GM23338 (cell line): ENCODE measurements around the gene LCA5. TPM values are rescaled to one million over a fixed set of nuclear protein-coding genes. Genes with fewer than 3 reads are reported as not detected.

Source experiments
- ATAC-seq: fragments of 200-7000 bp; cut with Tn5 transposase; 3 replicates; pipeline ENCODE4 v1.9.1; 2020
- DNase-seq: peaks from one replicate; pipeline ENCODE4 v3.0.0-alpha.2; 2015; ENCODE audit warnings: low spot score
- H2AFZ ChIP-seq: fragments of 200-600 bp; sonication (generic); 2 replicates; pipeline ENCODE4 v1.8.0; 2016; ENCODE audit warnings: antibody characterized with exemption, mild to moderate bottlenecking, moderate library complexity
- H3F3A ChIP-seq: fragments of 200-600 bp; sonication (generic); replicated peaks from 2 replicates; pipeline ENCODE4 v1.8.0; 2017; ENCODE audit warnings: antibody characterized with exemption, mixed run types, low read depth
- H3K27ac ChIP-seq: fragments of 200-600 bp; sonication (generic); 2 replicates; pipeline ENCODE4 v1.6.1; 2016; ENCODE audit warnings: low read depth
- H3K27me3 ChIP-seq: fragments of 200-600 bp; sonication (generic); 2 replicates; pipeline ENCODE4 v1.8.0; 2016; ENCODE audit warnings: mild to moderate bottlenecking, mixed run types, moderate library complexity; ENCODE audit not compliant: insufficient read depth
- H3K36me3 ChIP-seq: fragments of 200-600 bp; sonication (generic); 2 replicates; pipeline ENCODE4 v1.8.0; 2016; ENCODE audit warnings: mild to moderate bottlenecking; ENCODE audit not compliant: insufficient read depth
- H3K4me1 ChIP-seq: fragments of 200-600 bp; sonication (generic); 2 replicates; pipeline ENCODE4 v1.8.0; 2016; ENCODE audit warnings: mild to moderate bottlenecking, moderate library complexity; ENCODE audit not compliant: insufficient read depth
- H3K4me2 ChIP-seq: fragments of 200-600 bp; sonication (generic); 2 replicates; pipeline ENCODE4 v1.7.1; 2017; ENCODE audit warnings: mixed run types
- H3K4me3 ChIP-seq: fragments of 200-600 bp; sonication (generic); 2 replicates; pipeline ENCODE4 v1.6.1; 2016; ENCODE audit warnings: mixed run types
- H3K79me2 ChIP-seq: fragments of 200-600 bp; sonication (generic); replicated peaks from 2 replicates; pipeline ENCODE4 v1.8.0; 2017; ENCODE audit warnings: mild to moderate bottlenecking; ENCODE audit not compliant: insufficient read depth
- H3K9me2 ChIP-seq: fragments of 200-600 bp; sonication (generic); 2 replicates; pipeline ENCODE4 v1.8.0; 2017; ENCODE audit not compliant: insufficient read depth
- H4K20me1 ChIP-seq: fragments of 200-600 bp; sonication (generic); replicated peaks from 2 replicates; pipeline ENCODE4 v1.8.0; 2017; ENCODE audit warnings: mild to moderate bottlenecking; ENCODE audit not compliant: insufficient read depth
- H3K27ac Mint-ChIP-seq: 2 replicates; pipeline ENCODE4 v1.8.0; 2020; ENCODE audit warnings: inconsistent platforms, mild to moderate bottlenecking, moderate library complexity, mixed read lengths
- H3K27me3 Mint-ChIP-seq: 3 replicates; pipeline ENCODE4 v1.8.0; 2022; ENCODE audit warnings: low read depth, mild to moderate bottlenecking, moderate library complexity, mixed read lengths, inconsistent platforms; ENCODE audit not compliant: insufficient read depth, poor library complexity
- H3K36me3 Mint-ChIP-seq: 3 replicates; pipeline ENCODE4 v1.8.0; 2021; ENCODE audit warnings: low read depth, mild to moderate bottlenecking, inconsistent platforms, moderate library complexity, mixed read lengths
- H3K4me1 Mint-ChIP-seq: 3 replicates; pipeline ENCODE4 v1.8.0; 2020; ENCODE audit warnings: mild to moderate bottlenecking, inconsistent platforms, mixed read lengths
- H3K4me3 Mint-ChIP-seq: 3 replicates; pipeline ENCODE4 v1.8.0; 2021; ENCODE audit warnings: moderate library complexity, mild to moderate bottlenecking, inconsistent platforms, mixed read lengths
- H3K9me3 Mint-ChIP-seq: 3 replicates; pipeline ENCODE4 v1.8.0; 2020; ENCODE audit warnings: moderate library complexity, mild to moderate bottlenecking, inconsistent platforms, mixed read lengths
- CREB1 ChIP-seq: fragments of 250-450 bp; sonication (Bioruptor Pico); IDR thresholded peaks from 2 replicates; pipeline ENCODE4 v1.5.0; 2020; ENCODE audit warnings: low read depth, mild to moderate bottlenecking, moderate library complexity
- EZH2phosphoT487 ChIP-seq: fragments of 200-600 bp; sonication (generic); IDR thresholded peaks from one replicate; pipeline ENCODE4 v1.8.1; 2018; ENCODE audit warnings: antibody characterized with exemption; ENCODE audit not compliant: unreplicated experiment
- JUNB ChIP-seq: IDR thresholded peaks from one replicate; pipeline ENCODE4 v1.6.1; 2016; ENCODE audit warnings: antibody characterized with exemption; ENCODE audit not compliant: unreplicated experiment
- NANOG ChIP-seq: IDR thresholded peaks from 2 replicates; pipeline ENCODE4 v1.6.1; 2016; ENCODE audit warnings: antibody characterized with exemption, borderline replicate concordance
- POLR2AphosphoS5 ChIP-seq: IDR thresholded peaks from 2 replicates; pipeline ENCODE4 v1.6.1; 2016; ENCODE audit warnings: antibody characterized with exemption, low read depth
- STAT1 ChIP-seq: IDR thresholded peaks from one replicate; pipeline ENCODE4 v1.6.1; 2016; ENCODE audit warnings: antibody characterized with exemption; ENCODE audit not compliant: unreplicated experiment
- ZNF114 ChIP-seq: fragments of 250-450 bp; sonication (Bioruptor Pico); IDR thresholded peaks from 2 replicates; pipeline ENCODE4 v1.5.0; 2020; ENCODE audit warnings: mild to moderate bottlenecking, moderate library complexity
- ZNF331 ChIP-seq: fragments of 250-450 bp; sonication (Bioruptor Pico); IDR thresholded peaks from 2 replicates; pipeline ENCODE4 v1.5.0; 2020; ENCODE audit warnings: low read depth, mild to moderate bottlenecking, moderate library complexity
- polyA plus RNA-seq: library from polyadenylated mRNA; unstranded; fragments of >200 nt; fragmentation: Nextera tagmentation; extraction: Ambion mirVana; gene quantifications from 2 replicates; pipeline ENCODE4 v1.2.1, GENCODE V29; 2016
- total RNA-seq: library from RNA; depleted of rRNA; stranded (reverse); fragments of >200 nt; shearing (Covaris generic); gene quantifications from 2 replicates; pipeline ENCODE4 v1.2.3, GENCODE V29; 2014
- TF ChIP-seq, protein P1 (sequence below): IDR thresholded peaks from one replicate; pipeline ENCODE4 v1.6.1; 2018; ENCODE audit warnings: antibody characterized with exemption; ENCODE audit not compliant: unreplicated experiment

The LCA5 gene
- total and polyA plus RNA-seq, 2 experiments from 2014 or later = 4.2 TPM

DNA sequence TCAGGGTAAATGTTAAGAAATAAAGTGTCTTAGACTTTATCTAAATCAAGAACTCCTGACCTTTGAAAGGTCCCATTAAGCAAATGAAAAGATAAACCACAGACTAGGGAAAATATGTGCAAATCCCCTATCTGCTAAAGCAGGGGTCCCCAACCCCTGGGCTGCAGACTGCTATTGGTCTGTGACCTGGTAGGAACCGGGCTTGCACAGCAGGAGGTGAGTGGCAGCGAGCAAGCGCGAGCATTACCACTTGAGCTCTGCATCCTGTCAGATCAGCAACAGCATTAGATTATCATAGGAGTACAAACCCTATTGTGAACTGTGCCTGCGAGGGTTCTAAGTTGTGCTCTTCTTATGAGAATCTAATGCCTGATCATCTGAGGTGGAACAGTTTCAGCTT lies 42.4 kb downstream of the LCA5 start:
- H3K4me1 Mint-ChIP-seq = peaks cover 14% of the 10 kb centered on the region
- DNase-seq = peak; percentile 72
- no peaks in the 10 kb centered on the region for H3K9me2 ChIP-seq
- no peaks in the 10 kb centered on the region for H3K9me3 Mint-ChIP-seq
- H3K27me3 Mint-ChIP-seq = no peaks in the 10 kb centered on the region
- ATAC-seq = peak; percentile 93
- H3K79me2 ChIP-seq = no peaks in the 10 kb centered on the region
- no peak overlapping the region for H3K27ac ChIP-seq
- TF ChIP-seq JUNB = no peak
- no peak for TF ChIP-seq POLR2AphosphoS5
- no peak for TF ChIP-seq ZNF114 (CRISPR knock-in tag)
- no peak for TF ChIP-seq CREB1
- no peak for TF ChIP-seq ZNF331 (CRISPR knock-in tag)
- no peak for TF ChIP-seq NANOG
- no peaks in the 10 kb centered on the region for H4K20me1 ChIP-seq
- no peak overlapping the region for H3K4me3 Mint-ChIP-seq
- no peaks in the 10 kb centered on the region for H3F3A ChIP-seq
- H2AFZ ChIP-seq = no peak overlapping the region
- H3K36me3 ChIP-seq = no peaks in the 10 kb centered on the region
- no peaks in the 10 kb centered on the region for H3K27me3 ChIP-seq
- H3K27ac Mint-ChIP-seq = no peak overlapping the region
- peaks cover 8% of the 10 kb centered on the region; the same call in 1 of the 2 replicates for H3K4me1 ChIP-seq
- H3K4me3 ChIP-seq = no peak overlapping the region
- H3K4me2 ChIP-seq = no peak overlapping the region
- no peaks in the 10 kb centered on the region for H3K36me3 Mint-ChIP-seq

DNA sequence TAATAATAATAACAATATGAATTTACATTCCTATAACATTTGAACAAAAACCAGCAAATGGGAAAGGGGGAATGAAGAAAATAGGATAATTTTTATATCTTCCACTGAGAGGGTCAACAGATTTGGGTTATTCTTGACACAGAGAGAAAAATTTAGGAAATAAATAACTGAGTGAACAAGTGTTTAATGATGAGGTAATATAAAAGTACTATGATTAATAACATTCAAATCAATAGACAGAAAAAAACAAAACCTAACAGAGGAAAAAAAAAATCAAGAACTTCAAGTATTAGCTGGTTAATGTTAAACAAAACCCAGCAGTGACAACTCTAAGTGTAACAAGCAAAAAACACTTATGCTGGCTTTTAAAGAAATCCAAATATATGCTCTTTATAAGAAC lies 66.5 kb downstream of the LCA5 start:
- H3K4me1 Mint-ChIP-seq = no peaks in the 10 kb centered on the region
- H3K36me3 Mint-ChIP-seq = no peaks in the 10 kb centered on the region
- Histone ChIP-seq H3K4me3 (no peak overlapping the region), H3K79me2 (no peaks in the 10 kb centered on the region), H3K27ac (no peak overlapping the region), H2AFZ (no peak overlapping the region), H3K4me2 (no peak overlapping the region), H3K27me3 (no peaks in the 10 kb centered on the region), H4K20me1 (no peaks in the 10 kb centered on the region), H3K36me3 (no peaks in the 10 kb centered on the region), H3K9me2 (no peaks in the 10 kb centered on the region), H3K4me1 (no peaks in the 10 kb centered on the region), H3F3A (no peaks in the 10 kb centered on the region)
- DNase-seq (no peak), ATAC-seq (no peak)
- no peak overlapping the region for H3K4me3 Mint-ChIP-seq
- H3K9me3 Mint-ChIP-seq = no peaks in the 10 kb centered on the region
- TF ChIP-seq JUNB (no peak), CREB1 (no peak)
- H3K27ac Mint-ChIP-seq = no peak overlapping the region
- H3K27me3 Mint-ChIP-seq = peaks cover 2% of the 10 kb centered on the region

DNA sequence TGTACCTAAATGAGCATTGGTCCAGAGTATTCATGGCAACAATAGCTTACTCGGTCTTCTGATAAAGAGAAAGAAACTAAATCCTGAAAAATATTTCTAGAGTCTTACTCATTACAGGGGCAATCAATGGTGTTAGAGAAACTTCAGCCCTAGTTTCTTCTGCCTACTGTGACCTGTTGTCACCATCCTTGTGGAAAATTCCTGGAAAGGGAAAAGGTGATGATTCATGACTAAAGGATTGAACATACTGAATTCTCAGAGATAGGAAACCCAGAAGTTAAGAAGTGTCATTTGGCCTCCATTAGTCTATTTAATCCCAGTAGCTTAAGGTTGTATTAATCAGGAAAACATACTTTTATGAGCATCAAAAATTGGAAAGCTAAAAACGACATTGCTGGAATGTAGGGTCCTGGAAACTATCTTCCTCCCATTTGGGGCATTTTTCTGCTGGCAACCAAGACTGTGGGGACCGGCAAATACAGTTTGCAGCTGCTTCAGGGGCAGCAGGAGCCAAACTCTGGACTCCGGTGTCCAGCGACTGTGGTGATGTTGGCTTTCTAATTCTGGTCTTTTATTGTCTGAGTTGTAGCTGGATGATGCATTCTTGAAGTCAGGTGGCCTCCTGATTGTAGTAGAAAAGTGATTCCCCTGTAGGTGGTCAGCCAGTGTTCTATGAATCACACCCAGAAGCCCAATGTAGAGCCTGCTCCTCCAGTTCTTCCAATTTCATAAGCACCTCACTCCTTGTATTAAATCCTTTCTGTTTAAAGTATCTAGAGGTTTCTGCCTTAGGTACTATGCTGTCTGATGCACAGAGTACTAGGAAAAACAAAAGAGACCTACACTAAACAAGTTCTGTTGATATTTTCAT lies 67.6 kb downstream of the LCA5 start:
- H3K4me1 ChIP-seq = peaks cover 5% of the 10 kb centered on the region; the same call in 1 of the 2 replicates
- H3K27ac ChIP-seq = no peak overlapping the region
- Mint-ChIP-seq H3K4me3 (no peak overlapping the region), H3K27me3 (peaks cover 2% of the 10 kb centered on the region), H3K27ac (no peak overlapping the region), H3K4me1 (peaks cover 5% of the 10 kb centered on the region; the same call in 2 of the 3 replicates), H3K36me3 (no peaks in the 10 kb centered on the region), H3K9me3 (no peaks in the 10 kb centered on the region)
- H4K20me1 ChIP-seq = no peaks in the 10 kb centered on the region
- H3K4me3 ChIP-seq = no peak overlapping the region
- H2AFZ ChIP-seq = no peak overlapping the region
- no peaks in the 10 kb centered on the region for H3K79me2 ChIP-seq
- ATAC-seq (no peak), DNase-seq (no peak)
- no peaks in the 10 kb centered on the region for H3K36me3 ChIP-seq
- no peaks in the 10 kb centered on the region for H3K9me2 ChIP-seq
- H3K4me2 ChIP-seq = no peak overlapping the region
- no peaks in the 10 kb centered on the region for H3F3A ChIP-seq
- H3K27me3 ChIP-seq = no peaks in the 10 kb centered on the region
- no peak for TF ChIP-seq ZNF331 (CRISPR knock-in tag)
- no peak for TF ChIP-seq EZH2phosphoT487
- TF ChIP-seq, protein P1, sequence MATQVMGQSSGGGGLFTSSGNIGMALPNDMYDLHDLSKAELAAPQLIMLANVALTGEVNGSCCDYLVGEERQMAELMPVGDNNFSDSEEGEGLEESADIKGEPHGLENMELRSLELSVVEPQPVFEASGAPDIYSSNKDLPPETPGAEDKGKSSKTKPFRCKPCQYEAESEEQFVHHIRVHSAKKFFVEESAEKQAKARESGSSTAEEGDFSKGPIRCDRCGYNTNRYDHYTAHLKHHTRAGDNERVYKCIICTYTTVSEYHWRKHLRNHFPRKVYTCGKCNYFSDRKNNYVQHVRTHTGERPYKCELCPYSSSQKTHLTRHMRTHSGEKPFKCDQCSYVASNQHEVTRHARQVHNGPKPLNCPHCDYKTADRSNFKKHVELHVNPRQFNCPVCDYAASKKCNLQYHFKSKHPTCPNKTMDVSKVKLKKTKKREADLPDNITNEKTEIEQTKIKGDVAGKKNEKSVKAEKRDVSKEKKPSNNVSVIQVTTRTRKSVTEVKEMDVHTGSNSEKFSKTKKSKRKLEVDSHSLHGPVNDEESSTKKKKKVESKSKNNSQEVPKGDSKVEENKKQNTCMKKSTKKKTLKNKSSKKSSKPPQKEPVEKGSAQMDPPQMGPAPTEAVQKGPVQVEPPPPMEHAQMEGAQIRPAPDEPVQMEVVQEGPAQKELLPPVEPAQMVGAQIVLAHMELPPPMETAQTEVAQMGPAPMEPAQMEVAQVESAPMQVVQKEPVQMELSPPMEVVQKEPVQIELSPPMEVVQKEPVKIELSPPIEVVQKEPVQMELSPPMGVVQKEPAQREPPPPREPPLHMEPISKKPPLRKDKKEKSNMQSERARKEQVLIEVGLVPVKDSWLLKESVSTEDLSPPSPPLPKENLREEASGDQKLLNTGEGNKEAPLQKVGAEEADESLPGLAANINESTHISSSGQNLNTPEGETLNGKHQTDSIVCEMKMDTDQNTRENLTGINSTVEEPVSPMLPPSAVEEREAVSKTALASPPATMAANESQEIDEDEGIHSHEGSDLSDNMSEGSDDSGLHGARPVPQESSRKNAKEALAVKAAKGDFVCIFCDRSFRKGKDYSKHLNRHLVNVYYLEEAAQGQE = no peak
- no peak for TF ChIP-seq STAT1
